ENCODE results near the gene VPS26B. TPM values are rescaled to one million over a fixed set of nuclear protein-coding genes. Genes with fewer than 3 reads are reported as not detected.

VPS26B gene
- total RNA-seq, 1 donor from 2014 or later = 36.1 TPM

GRCh38 chr11:134206185-134206584, 18.3 kb upstream of the VPS26B start:
- Histone ChIP-seq H3K4me1 (no peaks in the 10 kb centered on the region), H3K27ac (no peak overlapping the region), H3K4me3 (no peak overlapping the region), H3K27me3 (no peaks in the 10 kb centered on the region), H3K36me3 (peaks cover 0 to 41% of the 10 kb centered on the region in 2 donors), H3K9me3 (no peaks in the 10 kb centered on the region)
- TF ChIP-seq POLR2AphosphoS5 (IDR thresholded peaks at IDR 0.05; ENCODE audit: insufficient read depth in 1 of 2, low read depth in 1 of 2) = no peak
- no peak for TF ChIP-seq CTCF (IDR thresholded peaks at IDR 0.05)
- no peak for TF ChIP-seq POLR2A (IDR thresholded peaks at IDR 0.05)
- intact Hi-C loops (cut with DNase I) = no loop called here
- no peak for DNase-seq (ENCODE audit: extremely low spot score in 2 of 2)

DNA sequence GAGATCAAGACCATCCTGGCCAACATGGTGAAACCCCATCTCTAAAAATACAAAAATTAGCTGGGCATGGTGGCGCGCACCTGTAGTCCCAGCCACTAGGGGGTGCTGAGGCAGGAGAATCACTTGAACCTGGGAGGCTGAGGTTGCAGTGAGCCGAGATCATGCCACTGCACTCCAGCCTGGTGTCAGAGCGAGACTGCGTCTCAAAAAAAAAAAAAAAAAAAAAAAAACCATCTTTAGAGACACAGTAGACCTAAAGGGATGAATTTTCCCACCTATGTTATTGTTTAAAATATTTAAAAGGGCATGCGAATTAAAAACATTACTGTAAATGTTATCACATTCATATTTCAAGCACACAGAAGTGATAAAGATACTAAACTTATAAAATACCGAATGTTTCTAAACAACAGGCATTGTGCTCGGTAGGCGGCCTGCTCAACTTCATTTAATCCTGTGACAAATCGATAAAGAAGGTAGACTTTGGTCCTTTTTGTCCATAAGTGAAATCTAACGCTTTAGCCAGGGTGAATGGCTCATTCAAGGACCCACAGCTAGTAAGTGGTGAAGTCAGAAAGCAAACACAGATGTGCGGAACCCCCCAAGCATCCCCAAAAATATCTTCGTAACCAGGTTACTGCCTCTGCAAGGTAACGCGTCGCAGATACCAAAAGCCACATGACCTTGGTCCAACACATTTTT, 16.8 kb upstream of the VPS26B start:
- peaks cover 0 to 29% of the 10 kb centered on the region in 2 donors for H3K36me3 ChIP-seq
- H3K27ac ChIP-seq = no peak overlapping the region
- no peaks in the 10 kb centered on the region for H3K4me1 ChIP-seq
- no peak overlapping the region for H3K4me3 ChIP-seq
- H3K9me3 ChIP-seq = no peaks in the 10 kb centered on the region
- no peaks in the 10 kb centered on the region for H3K27me3 ChIP-seq
- intact Hi-C loops (cut with DNase I) = no loop called here
- no peak for DNase-seq (ENCODE audit: extremely low spot score in 2 of 2)
- TF ChIP-seq POLR2A (IDR thresholded peaks at IDR 0.05) (no peak), CTCF (IDR thresholded peaks at IDR 0.05) (peak; percentile 13 to 55 (median 40))

GRCh38 chr11:134215836-134216235, 8.6 kb upstream of the VPS26B start:
- intact Hi-C loops (cut with DNase I) = no loop called here
- Histone ChIP-seq H3K27ac (no peak overlapping the region), H3K4me3 (no peak overlapping the region), H3K4me1 (no peaks in the 10 kb centered on the region), H3K36me3 (peaks cover 0 to 10% of the 10 kb centered on the region in 2 donors), H3K9me3 (no peaks in the 10 kb centered on the region), H3K27me3 (no peaks in the 10 kb centered on the region)
- no peak for TF ChIP-seq CTCF (IDR thresholded peaks at IDR 0.05)
- TF ChIP-seq POLR2AphosphoS5 (IDR thresholded peaks at IDR 0.05; ENCODE audit: insufficient read depth in 1 of 2, low read depth in 1 of 2) = no peak
- TF ChIP-seq POLR2A (IDR thresholded peaks at IDR 0.05) = no peak
- DNase-seq (ENCODE audit: extremely low spot score in 2 of 2) = no peak

DNA sequence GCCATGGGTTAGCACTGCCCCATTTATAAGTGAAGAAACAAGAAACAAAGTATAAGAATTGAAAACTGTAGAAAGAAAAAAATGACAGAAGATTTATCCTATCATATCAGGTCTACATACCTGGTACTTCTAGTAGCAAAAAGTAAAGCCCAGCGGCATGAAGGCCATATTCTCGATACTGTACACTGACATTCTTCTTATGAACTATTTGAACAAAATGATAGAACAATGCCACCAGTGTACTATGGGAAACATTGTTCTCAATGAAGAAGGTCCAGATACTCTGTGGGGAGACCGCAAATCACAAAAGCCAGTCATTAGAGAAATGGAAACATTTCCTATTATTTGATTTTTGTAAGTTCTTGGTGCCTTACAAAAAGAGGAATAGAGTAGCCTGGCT, 7.7 kb upstream of the VPS26B start:
- Histone ChIP-seq H3K4me1 (no peaks in the 10 kb centered on the region), H3K9me3 (no peaks in the 10 kb centered on the region), H3K27me3 (no peaks in the 10 kb centered on the region), H3K36me3 (peaks cover 0 to 10% of the 10 kb centered on the region in 2 donors), H3K27ac (no peak overlapping the region), H3K4me3 (no peak overlapping the region)
- intact Hi-C loops (cut with DNase I) = no loop called here
- no peak for TF ChIP-seq POLR2AphosphoS5 (IDR thresholded peaks at IDR 0.05; ENCODE audit: insufficient read depth in 1 of 2, low read depth in 1 of 2)
- TF ChIP-seq POLR2A (IDR thresholded peaks at IDR 0.05) = no peak
- TF ChIP-seq CTCF (IDR thresholded peaks at IDR 0.05) = no peak
- DNase-seq (ENCODE audit: extremely low spot score in 2 of 2) = no peak

DNA sequence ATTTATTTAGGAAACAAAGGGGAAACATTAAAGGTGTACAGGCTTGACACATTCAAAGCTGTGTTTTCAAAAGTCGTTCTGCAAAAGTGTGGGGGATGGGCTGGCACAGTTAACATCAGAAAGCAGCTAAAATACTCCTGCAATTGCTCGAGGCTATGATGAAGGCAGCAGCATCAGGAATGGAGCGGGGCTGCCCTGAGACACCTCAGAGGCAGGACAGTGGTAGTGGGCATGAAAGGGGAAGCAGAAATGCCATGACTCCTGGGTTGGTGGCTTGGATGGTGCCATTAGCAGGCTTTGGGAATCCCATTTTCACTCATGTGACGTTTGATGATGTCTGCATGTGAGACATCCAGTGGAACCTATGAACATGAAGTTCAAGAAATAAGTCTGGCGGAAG, 1.4 kb upstream of the VPS26B start:
- Histone ChIP-seq H3K27ac (peak overlapping the region; percentile 95), H3K36me3 (no peaks in the 10 kb centered on the region), H3K9me3 (no peaks in the 10 kb centered on the region), H3K27me3 (no peaks in the 10 kb centered on the region), H3K4me3 (peak overlapping the region; percentile 89), H3K4me1 (peaks cover 41% of the 10 kb centered on the region)
- intact Hi-C loops (cut with DNase I) = no loop called here
- no peak for TF ChIP-seq POLR2AphosphoS5 (IDR thresholded peaks at IDR 0.05; ENCODE audit: insufficient read depth in 1 of 2, low read depth in 1 of 2)
- no peak for TF ChIP-seq POLR2A (IDR thresholded peaks at IDR 0.05)
- TF ChIP-seq CTCF (IDR thresholded peaks at IDR 0.05) = no peak
- DNase-seq (ENCODE audit: extremely low spot score in 2 of 2) = no peak
